BE2C (cell line): ENCODE data around the gene CTAGE4.
"Not testable (repeated sequence)": the region's sequence is repeated elsewhere in the genome, so short reads cannot be mapped to it uniquely, and the experiment has no call there.

Source experiments
- DNase-seq: peaks from one replicate; pipeline ENCODE4 v3.0.0-alpha.2; 2020
- H3K27me3 ChIP-seq: fragments of 250-450 bp; sonication (Bioruptor Pico); 2 replicates; pipeline ENCODE4 v1.5.1; 2020; ENCODE audit warnings: mild to moderate bottlenecking
- H3K36me3 ChIP-seq: fragments of 250-450 bp; sonication (Bioruptor Pico); 2 replicates; pipeline ENCODE4 v1.5.1; 2020; ENCODE audit warnings: mild to moderate bottlenecking
- H3K4me1 ChIP-seq: fragments of 250-450 bp; sonication (Bioruptor Pico); 2 replicates; pipeline ENCODE4 v1.5.1; 2020
- H3K4me3 ChIP-seq: 2 replicates; pipeline ENCODE4 v1.5.1; 2011; ENCODE audit warnings: low read depth, low read length
- H3K9me3 ChIP-seq: fragments of 250-450 bp; sonication (Bioruptor Pico); 2 replicates; pipeline ENCODE4 v1.5.1; 2020

The CTAGE4 gene

DNA sequence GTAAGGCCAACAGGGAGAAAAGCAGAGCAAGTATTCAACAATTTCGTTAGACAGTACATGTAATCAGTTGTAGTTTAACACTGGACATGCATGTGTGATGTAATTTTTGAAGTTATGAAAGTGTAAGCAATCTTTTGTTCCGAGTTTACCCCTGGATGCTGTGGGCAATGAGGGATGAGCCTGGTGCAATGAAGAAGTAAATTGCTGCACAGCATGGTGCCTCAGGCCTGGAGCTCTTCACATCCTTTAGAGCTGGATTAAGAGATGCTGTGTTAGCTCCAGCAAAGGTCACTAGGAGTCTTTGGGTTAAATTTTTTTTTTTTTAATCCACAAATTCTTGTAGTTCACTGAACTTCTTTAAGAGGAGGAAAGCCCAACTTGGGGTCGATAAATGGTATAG, 19.8 kb downstream of the CTAGE4 start:
- H3K4me3 ChIP-seq, H3K9me3 ChIP-seq, H3K4me1 ChIP-seq, H3K27me3 ChIP-seq, H3K36me3 ChIP-seq, DNase-seq: not testable (repeated sequence)

DNA sequence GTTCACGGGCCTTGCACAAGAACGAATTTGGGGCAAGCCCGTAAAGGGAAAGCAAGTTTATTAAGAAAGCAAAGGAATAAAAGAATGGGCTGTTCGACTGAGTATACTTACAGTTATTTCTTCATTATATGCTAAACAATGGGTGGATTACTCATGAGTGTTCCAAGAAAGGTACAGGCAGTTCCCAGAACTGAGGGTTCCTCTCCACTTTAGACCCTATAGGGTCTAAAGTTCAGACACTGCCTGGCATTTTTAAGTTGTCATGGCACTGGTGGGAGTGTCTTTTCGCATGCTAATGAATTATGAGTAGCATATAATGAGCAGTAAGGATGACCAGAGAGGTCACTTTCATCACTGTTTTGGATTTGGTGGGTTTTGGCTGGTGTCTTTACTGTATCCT, 22.0 kb downstream of the CTAGE4 start:
- DNase-seq, H3K4me3 ChIP-seq, H3K27me3 ChIP-seq, H3K36me3 ChIP-seq, H3K9me3 ChIP-seq, H3K4me1 ChIP-seq: not testable (repeated sequence)

DNA sequence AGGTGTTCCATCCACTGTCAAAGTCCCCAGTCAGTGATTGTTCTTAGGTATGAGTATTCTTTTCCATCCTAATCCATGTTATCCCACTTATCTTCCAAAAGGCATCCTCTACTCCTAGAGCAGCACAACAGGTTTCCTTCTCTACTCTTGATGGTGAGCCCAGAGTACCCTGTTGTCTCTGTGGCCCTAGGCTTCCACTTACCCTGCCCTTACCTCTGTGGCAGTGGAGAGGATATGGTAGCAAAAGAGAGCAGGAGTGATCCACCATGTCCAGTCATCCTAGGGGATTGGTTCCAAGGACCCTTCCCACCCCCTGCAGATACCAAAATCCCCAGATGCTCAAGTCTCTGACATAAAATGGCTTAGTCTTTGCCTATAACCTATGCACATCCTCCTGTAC, 33.9 kb downstream of the CTAGE4 start:
- not testable (repeated sequence) for H3K4me1 ChIP-seq, H3K36me3 ChIP-seq, H3K4me3 ChIP-seq, H3K27me3 ChIP-seq, DNase-seq, H3K9me3 ChIP-seq

DNA sequence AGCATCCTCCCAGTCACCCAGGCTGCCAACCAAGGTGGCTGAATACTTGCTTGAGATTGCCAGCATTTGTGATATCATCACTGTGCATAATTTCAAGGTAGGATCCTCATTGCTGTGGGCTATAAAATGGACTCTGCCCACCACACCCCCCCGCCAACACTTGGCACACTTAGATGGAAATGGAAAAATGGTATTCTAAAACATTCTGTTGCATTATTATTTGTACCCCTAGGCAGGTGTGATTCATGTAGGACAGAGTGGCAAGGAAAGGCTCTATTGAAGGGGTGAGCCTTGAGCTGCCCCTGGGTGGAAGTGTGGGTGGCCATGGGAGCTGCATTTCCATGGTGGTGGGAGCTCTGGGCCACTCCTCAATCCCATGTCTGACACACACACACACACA, 35.3 kb downstream of the CTAGE4 start:
- H3K36me3 ChIP-seq, H3K4me3 ChIP-seq, H3K9me3 ChIP-seq, DNase-seq, H3K4me1 ChIP-seq, H3K27me3 ChIP-seq: not testable (repeated sequence)

DNA sequence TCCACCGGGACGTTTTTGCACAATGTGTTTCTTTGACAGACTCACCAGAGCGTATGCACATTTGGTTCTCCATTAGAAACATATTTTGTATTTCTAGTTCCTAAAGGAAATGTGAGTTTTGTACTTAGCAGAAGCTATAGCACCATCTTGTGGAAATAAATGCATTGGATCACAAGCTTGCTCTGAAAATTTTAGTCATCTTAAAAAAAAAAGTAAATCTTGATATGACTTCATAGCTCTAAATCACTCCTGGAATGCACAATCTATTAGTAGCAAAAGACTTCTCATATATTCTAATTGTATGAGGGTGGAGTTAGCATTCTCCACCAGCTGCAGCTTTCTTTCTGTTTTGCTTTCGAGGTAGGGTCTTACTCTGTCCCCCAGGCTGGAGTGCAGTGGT, 35.9 kb downstream of the CTAGE4 start:
- not testable (repeated sequence) for DNase-seq, H3K4me1 ChIP-seq, H3K27me3 ChIP-seq, H3K36me3 ChIP-seq, H3K9me3 ChIP-seq, H3K4me3 ChIP-seq

DNA sequence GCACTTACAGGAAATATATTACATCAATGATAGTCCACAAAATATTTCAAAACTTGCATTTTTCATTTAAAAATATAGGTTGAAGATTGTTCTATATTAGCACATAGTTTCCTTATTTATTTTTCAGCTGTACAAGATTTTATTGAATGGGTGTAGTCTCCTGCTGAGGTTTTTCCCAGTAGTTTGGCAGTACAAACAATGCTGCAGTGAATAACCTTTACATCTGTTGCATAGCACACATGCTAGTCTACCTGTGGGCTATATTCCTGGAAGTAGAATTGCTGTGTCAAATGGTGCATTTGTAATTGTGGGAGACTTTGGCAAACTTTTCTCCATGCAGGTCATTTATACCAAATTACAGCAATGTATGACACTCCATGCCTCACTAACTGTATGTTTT, 37.3 kb downstream of the CTAGE4 start:
- not testable (repeated sequence) for DNase-seq, H3K4me1 ChIP-seq, H3K27me3 ChIP-seq, H3K4me3 ChIP-seq, H3K9me3 ChIP-seq, H3K36me3 ChIP-seq

DNA sequence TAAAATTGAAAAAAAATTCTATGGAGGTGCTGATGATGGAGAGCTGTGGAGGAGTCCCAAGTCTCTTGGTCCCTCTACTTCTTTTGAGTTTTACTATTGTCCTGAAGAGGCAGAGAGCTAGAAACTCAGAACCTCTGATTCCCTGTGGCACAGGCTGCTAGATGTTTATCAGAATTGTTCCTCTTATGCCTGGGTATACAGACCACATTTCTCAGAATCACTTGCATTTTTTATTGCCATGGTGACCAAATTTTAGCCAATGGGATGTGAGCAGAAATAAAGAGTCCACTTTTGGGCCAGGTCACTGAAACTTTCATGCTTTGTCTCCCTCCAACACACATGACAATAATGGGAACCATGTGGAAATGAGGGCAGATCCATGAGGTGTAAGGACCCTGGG, 40.4 kb downstream of the CTAGE4 start:
- not testable (repeated sequence) for H3K4me1 ChIP-seq, H3K36me3 ChIP-seq, H3K9me3 ChIP-seq, DNase-seq, H3K4me3 ChIP-seq, H3K27me3 ChIP-seq

DNA sequence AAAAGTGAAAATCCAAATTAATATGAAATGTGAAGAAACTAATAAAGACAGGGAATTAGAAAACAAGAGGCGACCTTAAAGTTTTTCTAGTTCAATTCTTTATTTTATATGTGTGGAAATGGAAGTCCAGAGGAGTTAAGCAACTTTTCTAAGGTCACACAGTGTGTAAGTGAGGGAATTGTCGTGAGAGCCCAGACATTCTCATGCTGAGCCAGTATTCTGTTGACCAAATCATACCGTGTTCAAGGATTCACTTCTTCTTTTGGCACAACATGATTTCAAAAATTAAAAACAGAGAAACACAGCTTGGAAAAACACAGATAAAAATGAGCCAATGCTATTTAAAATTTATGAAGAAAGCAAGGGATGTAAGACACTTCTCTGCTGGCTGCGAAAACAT, 43.6 kb downstream of the CTAGE4 start:
- not testable (repeated sequence) for H3K36me3 ChIP-seq, DNase-seq, H3K27me3 ChIP-seq, H3K4me1 ChIP-seq, H3K9me3 ChIP-seq, H3K4me3 ChIP-seq

DNA sequence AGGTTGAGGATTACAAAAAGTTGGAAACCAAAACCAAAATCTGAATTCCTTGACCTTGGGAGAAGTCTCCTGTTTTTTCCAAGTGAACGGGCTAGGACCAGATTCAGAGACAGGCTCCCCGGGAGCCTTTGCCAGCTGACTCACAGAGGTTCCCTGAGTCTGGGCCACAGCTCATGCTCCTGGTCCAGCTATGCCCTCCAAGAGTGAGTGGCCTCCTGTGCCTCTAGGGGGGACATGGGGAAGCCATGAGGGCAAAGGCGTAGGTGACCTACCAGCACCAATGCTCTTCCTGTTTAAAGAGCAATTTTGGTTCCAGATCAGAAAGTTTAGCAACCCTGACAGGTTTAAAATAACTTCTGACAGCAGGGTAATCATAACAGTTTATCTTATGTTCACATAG, 45.5 kb downstream of the CTAGE4 start:
- not testable (repeated sequence) for H3K4me1 ChIP-seq, H3K36me3 ChIP-seq, DNase-seq, H3K4me3 ChIP-seq, H3K9me3 ChIP-seq, H3K27me3 ChIP-seq

DNA sequence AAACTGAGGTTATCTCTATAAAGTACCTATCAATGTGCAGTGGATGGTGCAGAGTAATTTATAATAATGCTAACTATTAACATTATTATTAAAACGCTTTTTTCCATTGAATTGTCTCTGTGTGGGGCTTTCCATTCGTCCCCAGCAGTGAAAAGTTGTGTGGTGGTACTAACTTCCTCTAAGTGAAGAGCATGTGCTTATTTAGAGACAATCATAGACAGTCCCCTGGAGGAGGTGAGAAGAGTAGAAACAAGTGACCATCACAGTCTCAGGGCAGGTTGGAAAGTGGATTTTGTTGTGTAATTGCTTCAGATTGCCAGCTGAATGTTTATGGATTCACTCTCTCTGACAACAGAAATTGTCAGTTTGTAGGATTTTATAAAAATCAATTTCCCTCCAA, 47.8 kb downstream of the CTAGE4 start:
- not testable (repeated sequence) for H3K9me3 ChIP-seq, H3K4me1 ChIP-seq, H3K36me3 ChIP-seq, H3K4me3 ChIP-seq, DNase-seq, H3K27me3 ChIP-seq

DNA sequence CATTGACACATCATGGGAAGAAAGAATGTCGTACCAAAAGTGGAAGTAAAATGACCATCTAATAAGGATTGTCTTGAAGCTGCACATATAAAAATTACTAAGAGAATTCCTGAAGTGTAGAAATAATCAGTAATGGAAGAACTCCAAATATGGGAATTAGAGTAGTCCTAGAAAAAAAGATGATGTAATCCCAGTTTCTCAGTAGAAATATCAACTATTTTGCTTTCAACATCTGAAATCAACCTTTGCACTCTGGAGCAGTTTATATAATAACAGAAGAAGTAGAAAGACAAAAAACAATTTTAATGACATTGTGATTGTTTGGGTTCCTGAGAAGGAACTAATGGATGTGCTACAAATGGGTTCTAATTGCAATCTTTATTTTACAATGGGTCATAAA, 49.8 kb downstream of the CTAGE4 start:
- not testable (repeated sequence) for H3K27me3 ChIP-seq, H3K9me3 ChIP-seq, H3K4me1 ChIP-seq, H3K36me3 ChIP-seq, DNase-seq, H3K4me3 ChIP-seq
